NB4 (cell line): ENCODE data around the gene RRP8.

ENCODE experiments used
- MYC ChIP-seq: IDR thresholded peaks from 2 replicates; pipeline ENCODE4 v1.6.1; 2011; ENCODE audit warnings: low read depth, low read length
- POLR2A ChIP-seq: IDR thresholded peaks from 2 replicates; pipeline ENCODE4 v1.6.1; 2011; ENCODE audit warnings: mild to moderate bottlenecking; ENCODE audit not compliant: insufficient read length; ENCODE audit errors: extremely low read depth
- TF ChIP-seq, protein P1 (sequence below): IDR thresholded peaks from one replicate; pipeline ENCODE4 v1.5.1; 2012; ENCODE audit warnings: low read depth, low read length
- TF ChIP-seq, protein P2 (sequence below): IDR thresholded peaks from 2 replicates; pipeline ENCODE4 v1.6.1; 2011; ENCODE audit warnings: low read depth, low read length

DNA sequence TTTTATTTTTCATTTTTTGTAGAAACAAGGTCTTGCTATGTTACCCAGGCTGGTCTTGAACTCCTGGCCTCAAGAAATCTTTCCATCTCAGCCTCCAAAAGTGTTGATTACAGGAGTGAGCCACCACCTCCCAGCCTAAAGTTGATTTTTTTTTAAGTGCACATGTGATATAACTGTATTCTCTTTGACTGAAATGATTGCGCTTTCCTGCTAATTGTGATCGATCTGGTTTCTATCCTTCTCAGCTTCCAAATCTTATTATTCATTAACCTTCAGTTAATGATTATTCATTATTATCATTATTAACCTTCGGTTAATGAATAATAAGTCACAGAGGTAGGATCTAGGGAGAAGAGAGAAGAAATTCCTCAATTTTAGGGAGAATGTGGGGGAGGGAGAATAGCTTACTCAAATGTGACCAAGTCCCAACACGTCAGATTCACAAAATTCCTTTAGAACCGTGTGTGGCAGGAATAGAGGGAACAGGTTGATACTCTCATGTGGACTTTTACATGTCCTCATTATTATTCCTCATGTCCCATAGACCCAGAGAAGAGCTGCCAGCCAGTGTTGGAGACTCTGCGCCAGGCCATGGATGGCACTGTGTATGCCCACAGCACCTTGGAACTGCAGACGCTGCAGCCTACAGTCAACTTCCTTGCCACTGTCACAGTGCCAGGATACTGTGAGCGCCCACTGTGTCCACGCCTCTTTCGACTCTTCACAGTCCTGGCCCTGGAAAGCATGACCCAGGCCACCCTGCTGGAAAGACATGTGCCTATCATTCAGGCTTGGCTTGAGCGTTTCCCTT, 47.1 kb downstream of the RRP8 start:
- TF ChIP-seq POLR2A: no peak
- TF ChIP-seq, protein P1, sequence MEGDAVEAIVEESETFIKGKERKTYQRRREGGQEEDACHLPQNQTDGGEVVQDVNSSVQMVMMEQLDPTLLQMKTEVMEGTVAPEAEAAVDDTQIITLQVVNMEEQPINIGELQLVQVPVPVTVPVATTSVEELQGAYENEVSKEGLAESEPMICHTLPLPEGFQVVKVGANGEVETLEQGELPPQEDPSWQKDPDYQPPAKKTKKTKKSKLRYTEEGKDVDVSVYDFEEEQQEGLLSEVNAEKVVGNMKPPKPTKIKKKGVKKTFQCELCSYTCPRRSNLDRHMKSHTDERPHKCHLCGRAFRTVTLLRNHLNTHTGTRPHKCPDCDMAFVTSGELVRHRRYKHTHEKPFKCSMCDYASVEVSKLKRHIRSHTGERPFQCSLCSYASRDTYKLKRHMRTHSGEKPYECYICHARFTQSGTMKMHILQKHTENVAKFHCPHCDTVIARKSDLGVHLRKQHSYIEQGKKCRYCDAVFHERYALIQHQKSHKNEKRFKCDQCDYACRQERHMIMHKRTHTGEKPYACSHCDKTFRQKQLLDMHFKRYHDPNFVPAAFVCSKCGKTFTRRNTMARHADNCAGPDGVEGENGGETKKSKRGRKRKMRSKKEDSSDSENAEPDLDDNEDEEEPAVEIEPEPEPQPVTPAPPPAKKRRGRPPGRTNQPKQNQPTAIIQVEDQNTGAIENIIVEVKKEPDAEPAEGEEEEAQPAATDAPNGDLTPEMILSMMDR: no peak
- TF ChIP-seq, protein P2, sequence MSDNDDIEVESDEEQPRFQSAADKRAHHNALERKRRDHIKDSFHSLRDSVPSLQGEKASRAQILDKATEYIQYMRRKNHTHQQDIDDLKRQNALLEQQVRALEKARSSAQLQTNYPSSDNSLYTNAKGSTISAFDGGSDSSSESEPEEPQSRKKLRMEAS: no peak
- no peak for TF ChIP-seq MYC
